Medulla oblongata (tissue), 1 donor: Measurements from ENCODE around the gene PPP3R1.

Experiments
- DNase-seq: peaks from one replicate; pipeline ENCODE4 v3.0.0-alpha.2; 2015; ENCODE audit errors: extremely low spot score

Gene PPP3R1, protein sequence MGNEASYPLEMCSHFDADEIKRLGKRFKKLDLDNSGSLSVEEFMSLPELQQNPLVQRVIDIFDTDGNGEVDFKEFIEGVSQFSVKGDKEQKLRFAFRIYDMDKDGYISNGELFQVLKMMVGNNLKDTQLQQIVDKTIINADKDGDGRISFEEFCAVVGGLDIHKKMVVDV

DNA sequence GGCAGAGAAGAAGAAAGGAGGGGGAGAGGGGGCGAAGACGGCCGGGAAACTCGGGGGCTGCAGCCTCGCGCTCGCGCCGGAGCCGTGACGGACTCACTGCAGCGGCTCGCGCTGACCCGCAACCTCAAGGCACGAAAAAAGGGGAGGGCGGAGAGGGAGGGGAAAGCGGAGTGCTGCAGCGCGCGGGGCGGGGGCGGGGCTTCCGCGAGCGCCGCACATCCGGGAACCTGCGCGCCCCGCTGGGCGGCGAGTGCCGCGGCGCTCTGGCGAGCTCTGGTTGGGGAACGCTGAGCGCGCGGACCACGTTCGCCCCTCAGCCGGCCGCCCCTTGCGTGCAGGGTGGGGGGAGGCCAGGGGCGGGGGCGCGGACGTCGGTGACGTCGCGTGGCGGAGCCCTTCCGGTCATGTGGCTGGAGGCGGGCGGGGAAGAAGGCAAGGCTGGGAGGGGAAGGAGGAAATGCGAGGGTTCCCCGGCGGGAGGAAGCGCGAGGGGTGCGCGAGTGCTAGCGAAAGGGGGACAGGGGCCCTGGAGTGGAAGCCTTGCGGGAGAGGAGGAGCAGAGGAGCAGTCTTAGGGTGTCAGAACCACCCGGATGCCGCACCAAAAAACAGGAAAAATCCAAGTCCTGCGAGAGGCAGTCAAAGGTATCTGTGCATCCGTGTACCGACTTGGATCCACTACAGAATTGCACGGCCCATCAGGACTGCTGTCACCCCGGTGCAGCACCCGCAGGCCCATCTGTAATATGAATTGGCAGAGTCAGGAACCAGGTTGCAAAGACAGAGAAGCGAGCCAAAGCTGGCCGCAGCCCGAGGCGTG, at the start of gene PPP3R1:
PPP3R1 (minus strand) TSS at position 133 of the 819 bp plus-strand sequence. CDS start 405 bp downstream, outside the sequence.
- DNase-seq, result peak; percentile 97

DNA sequence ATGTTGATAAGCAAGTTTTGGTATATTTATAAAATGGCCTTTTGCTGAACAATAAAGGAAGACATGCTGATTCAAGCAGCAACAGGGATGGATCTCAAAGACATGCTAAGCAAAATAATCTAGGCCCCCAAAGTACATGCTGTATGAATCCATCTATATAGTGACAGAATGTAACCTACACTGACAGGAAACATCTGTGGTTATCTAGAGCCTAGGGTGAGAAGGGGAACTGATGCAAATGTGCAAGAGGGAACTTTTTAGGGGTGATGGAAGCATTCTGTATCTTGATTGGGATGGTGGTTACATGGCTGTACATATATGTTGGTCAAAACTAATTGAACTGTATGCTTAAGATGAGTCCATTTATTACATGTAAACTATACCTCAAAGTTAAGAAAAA, 43.2 kb upstream of the PPP3R1 start:
- no peak for DNase-seq

DNA sequence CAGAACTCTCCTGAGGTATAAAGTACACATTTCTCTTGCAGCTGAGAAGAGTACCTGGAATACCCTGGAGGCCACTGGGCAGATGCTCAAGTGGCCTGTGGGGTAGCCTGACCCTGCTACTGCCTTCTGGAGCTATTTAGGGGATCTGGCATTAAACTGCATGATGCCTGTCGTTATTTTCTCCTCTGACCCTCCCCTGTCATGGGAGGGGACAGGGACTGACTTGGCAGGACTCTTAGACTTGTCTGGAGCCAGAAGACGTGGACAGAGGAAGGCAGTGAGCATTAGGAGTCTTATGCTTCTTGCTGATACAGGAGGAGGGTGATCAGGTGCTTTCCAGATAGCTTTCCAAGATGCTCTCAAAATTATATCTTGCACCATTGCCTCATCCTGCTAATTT, 42.6 kb upstream of the PPP3R1 start:
- DNase-seq, result no peak

DNA sequence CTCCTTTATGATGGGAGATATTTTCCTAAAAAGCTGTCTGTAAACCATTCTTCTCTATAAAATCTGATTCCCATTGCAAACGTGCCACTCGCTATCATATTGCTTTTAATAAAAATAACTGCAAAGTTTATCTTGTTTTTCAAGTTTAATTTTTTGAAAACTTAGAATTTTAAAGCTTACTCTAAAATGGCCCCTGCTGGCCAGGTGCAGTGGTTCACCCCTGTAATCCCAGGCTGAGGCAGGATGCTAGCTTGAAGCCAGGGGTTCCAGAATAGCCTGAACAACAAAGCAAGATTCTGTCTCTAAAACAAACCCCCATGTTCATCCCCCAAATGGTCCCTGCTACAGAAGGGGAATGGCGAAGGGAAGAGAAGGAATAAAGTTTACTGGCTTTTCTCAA, 41.9 kb upstream of the PPP3R1 start:
- DNase-seq, result no peak

DNA sequence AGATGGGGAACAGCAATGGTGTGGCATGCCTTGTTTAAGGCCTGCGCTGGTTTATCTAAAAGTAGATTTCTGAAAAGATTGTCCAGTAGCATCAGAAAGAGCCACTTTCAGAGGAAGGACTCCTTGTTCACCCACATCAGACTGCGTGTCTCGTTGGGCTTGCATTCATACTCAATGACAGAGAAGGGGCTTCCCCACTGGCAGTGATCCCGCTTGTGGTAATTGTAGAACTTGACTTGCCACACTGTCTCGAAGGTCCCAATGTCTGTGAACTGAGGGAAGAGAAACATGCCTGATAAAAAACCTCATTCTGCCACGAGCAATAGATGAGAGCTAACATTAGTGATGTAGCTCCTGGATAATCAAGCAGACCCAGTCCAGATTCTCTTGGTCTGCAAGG, 41.4 kb upstream of the PPP3R1 start:
- no peak for DNase-seq

DNA sequence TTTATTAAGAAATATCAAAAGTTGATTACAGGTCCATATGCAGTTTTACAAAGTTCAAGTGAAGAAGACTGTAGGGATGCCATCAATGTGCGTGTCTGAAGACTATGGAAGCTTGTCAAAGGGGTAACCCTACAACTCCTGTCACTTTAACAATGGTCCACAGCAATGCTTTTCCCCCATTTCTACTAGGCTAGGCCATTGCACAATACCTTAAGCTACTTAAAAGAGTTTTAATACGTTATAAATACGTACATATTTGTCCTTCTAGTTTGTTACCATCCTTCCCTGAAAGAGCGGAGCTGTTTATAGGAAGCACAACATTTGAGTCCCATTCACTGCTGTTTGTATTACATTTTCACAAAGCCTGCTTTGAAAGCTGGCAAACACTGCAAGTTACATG, 40.7 kb upstream of the PPP3R1 start:
- no peak for DNase-seq

DNA sequence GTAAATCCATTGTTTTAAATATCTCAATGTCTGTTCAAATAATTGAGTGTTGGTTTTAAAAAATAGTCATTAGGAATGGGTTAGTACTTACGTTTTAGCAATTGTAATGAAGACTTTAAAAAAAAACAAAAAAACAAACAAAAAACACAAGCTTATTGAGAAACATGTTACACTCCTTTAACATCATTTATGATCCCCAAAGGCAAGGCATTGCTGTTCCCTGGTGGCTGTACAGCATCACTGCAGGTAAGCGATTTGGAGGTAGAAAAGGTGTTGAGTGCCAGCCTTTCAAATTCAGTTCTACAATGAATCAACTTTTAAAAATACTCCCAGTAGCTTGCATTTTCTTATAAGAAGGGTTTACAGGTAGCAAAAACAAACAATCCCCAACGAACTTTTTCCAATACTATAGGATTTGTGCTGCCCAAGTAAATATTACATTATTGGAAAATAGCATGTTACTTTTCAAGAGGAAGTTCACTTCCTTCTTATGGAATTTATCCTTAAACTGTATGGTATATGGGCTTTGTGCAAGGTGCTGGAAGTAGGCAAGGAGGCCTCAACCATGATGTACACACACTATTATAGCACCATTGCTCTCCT, 39.9 kb upstream of the PPP3R1 start:
- DNase-seq, result no peak

DNA sequence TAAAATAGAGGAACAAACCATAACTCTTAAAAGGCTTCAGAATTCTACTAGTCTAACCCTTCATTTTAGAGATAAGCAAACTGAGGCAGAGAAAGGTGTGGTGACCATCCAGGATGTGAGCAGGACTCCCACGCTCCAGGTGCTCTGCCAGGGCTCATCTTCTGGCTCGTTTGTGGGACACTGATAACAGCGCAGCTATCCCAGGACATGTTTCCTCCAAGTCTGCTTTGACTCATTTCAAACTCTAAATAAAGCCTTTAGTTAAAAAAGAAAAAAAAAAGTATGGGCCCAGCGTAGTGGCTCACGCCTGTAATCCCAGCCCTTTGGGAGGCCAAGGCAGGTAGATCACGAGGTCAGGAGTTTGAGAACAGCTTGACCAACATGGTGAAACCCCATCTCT, 39.0 kb upstream of the PPP3R1 start:
- no peak for DNase-seq

DNA sequence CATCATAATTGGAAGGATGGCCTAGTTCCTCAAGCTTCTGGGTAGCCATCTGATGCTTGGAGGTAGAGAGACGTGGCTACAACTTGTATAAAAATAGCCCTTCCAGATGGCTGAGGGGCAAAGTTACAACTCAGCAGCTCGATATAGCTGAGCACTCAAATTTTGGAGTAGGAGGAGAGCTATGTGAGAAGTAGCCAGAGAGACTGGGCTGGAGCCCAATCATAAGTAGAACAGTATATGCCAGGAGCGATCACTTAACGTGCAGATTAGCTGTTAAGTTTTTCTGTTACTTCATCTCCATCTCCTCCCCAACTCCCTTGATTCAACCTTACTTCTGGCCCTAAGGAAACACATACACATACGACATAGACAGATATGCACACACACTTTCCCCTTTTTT, 38.6 kb upstream of the PPP3R1 start:
- DNase-seq, result no peak

DNA sequence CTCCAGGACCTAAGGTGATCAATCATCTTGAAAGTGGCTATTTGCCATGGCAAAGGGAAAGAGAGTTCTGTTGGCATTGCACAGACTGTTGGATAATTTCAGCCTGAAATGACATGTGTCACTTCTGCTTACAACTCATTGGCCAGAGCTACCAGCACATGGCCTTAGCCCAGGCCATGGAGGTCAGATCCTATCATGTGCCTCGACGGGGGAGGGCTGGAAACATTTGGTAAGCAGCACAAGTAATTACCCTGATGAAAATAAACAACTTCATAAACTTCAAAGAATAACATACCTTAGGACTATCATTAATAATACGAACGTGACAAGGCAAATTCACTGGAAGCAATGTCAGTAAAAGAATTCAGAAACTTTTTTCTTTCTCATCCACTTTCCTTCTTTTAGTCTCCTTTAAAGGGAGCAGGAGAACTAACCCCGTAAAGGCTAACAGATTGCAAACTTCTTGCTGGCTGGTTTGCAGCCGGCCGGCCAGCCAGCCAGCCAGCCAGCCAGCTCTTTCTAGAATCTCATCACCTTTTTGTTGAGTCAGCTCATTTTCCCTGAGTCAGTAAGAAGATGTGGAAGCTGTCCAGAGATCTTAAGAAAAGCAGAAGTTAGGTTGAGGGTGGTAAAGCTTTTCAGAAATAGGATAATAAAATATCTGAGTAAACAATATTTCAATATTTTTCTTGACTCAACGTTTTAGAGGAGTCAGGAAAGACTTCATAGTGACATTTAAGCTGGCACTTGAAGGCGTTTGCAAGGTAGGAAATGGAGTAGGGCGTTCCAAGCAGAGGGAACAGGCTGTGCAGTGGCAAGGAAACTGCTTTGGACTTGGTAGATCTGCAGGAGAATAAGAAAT, 35.5 kb upstream of the PPP3R1 start:
- peak; percentile 89 for DNase-seq

DNA sequence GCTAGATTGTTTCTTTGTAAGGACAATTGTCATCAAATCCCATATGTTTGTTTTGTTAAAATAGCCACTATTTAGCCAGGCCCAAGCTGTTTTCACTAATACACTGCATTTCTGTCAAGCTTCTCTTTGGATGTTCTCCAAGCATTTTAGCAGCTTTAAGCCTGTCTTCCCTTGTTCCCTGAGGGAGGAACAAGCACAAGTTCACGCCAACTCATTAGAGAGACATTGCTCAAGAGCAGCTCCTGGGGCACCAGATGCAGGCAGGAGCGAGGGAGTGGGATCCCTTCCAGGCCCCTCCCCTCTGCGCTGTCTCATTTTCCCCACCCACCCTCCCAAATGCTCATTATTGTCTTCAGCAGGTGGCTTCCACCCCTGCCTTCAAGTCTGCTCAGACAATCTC, 32.6 kb upstream of the PPP3R1 start:
- DNase-seq, result peak; percentile 58

DNA sequence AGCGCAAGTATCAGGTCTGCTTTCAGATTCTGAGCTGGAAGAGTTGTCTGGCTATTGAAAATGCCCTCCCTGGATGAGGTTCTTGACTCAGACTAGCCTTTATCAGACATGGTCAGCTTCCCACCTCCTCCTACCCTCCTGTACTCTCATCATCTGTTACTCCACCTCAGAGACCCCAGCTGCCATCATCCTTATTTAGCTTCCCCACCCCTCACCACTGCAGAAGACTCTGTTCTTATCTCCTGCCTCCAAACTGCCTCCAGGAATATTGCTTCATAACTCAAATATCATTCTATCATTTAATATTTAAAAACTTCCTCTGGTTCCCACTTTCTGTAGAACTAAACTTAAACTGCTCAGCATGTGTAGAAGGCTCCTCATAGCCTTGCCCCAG, 31.1 kb upstream of the PPP3R1 start:
- DNase-seq, result no peak

DNA sequence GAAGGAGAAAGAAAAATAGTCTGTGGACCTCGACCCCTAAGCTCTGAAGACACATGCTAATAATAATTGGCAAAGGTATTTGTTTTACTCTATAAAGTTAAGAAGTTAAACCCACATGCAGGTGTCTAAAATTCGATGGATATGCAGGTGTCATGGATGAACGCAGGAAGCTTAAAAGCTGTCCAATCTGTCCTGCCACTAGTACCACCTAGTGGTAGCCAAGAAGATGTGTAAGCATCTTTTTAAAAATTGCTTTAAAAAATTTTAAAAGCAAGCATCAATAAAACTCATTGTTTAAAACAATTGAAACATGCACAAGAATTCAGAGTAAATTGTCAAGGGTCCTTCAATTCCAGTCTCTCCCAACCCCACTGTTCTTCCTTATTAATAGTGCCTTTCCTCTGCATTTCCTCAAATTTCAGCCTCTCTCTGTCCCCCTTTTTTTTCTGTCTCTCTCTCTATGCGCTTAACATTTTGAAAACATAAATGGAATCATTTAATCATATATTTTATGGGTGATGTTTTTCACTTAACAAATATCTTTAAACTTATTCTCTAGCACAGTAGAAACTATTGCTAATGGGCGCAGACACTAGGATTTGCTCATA, 30.6 kb upstream of the PPP3R1 start:
- peak; percentile 46 for DNase-seq

DNA sequence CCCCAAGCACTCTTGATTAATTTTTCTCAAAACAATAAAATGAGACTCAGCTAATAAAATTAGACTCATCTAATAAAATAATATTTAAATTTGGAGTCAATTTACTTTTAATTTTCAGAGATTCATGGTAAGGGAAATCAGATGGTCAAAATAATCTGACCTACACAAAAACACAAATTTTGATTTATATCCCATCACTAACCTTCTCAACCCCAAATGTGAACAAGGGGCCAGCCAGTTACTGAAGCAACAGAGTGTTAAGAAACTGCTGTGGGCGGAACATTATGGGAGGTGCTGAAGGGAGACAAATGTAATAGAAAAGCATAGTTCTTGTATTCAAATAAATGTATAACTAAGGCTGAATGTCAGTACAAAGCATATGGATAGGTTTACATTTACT, 28.5 kb upstream of the PPP3R1 start:
- DNase-seq, result no peak

DNA sequence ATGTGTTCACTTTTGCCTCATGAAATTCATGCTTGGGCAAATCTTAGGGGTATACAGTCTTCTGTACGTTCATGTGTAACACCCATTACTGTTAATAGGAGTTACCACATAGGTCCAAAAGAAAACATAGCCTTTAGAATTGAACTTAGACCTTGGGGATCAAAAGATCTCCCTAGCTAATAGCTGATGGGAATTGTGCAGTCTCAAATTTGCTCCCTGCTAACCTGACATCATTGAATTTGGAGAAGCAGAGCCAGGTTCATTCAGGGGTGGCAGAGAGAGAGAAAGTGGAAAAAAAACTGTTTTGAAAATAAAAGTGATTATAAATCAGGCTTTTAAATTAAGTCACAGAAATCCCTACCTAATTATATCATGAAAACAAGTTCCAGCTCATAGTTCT, 28.0 kb upstream of the PPP3R1 start:
- no peak for DNase-seq

DNA sequence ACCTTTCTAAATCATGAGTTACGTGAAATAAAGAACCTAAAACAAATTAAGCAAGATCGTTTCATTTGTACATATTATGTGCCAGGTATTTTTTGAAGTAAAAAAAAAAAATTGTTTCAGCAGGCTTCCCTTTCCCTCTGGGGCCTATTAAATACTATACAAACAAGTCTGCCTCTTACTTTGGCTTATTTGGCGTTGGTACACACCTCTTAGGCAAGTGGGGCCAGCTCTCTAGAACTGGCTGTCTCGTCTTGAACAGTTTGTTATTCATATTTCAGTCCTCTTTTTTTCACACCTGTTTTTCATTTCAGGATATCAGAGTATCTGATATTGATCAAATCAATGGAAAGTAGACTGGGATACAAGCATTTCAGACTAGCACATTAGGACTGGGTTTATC, 27.4 kb upstream of the PPP3R1 start:
- no peak for DNase-seq

DNA sequence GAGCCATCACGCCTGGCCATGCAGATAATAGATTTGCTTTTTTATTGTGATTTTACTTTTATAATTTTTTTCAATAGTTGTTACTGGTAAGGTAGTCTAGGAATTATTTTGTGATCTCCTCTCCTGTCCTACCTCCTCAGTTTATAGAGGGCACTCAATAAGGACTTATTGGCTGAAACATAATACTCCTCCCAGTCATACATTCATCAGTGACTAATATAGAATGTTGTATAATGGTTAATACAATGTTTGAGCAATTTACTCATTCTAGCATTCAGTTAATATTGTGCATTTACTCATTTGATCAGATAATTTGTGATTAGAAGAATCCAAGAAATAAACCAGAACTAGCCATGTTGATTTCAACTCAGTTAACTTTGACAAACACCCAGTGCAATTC, 25.8 kb upstream of the PPP3R1 start:
- no peak for DNase-seq

DNA sequence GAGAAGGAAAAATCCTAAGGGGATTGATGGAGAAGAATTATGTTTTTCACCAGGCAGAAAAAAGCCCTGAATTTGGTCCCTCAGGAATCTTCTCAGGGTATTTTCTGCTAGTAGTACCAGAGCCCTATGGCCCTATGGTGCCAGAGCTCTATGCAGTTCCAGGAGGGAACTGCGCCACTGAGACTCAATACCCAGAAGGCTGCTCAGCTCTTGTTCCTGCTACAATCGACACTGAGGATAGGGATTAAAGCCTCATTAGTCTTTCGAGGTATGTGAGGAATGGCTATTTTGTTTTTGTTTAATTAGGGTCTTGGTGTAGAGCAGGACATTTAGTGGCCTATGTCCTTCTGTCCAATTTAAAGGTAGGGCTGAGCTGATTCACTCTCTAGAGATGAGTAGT, 21.7 kb upstream of the PPP3R1 start:
- DNase-seq, result no peak

DNA sequence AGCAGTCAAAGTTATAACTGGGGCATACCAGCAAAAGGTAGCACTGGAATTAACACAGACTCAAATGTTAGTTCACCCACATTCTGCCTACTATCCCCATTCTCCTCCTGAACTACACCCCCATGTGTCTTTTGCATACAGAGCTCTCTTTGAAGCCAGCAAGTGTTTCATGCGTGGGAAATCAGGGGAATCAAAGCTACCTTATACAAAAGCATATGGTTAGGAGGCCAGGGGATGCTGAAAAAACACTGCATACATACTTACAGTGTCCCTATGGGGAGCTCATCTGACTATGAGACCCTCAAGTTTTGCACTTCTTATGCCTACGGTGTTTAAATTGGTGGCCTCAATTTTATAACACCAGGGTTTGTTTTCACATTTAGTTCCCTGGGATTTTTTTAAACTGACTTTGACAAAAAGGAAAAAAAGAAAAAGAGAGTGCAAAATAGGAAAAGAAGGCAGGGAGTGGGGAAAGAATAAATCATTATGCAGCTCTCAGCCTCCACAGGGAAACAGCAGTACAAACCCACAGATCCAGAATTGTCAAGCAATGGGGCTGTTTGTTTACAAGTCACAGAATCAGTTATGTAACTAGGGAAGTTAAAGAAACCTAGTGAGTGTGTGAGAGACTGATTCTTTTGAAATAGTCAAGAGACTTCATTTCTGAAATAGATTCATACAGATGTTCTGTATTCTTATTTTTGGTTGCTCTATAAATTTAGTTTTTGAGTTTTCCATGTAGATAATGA, 20.1 kb upstream of the PPP3R1 start:
- peak; percentile 83 for DNase-seq

DNA sequence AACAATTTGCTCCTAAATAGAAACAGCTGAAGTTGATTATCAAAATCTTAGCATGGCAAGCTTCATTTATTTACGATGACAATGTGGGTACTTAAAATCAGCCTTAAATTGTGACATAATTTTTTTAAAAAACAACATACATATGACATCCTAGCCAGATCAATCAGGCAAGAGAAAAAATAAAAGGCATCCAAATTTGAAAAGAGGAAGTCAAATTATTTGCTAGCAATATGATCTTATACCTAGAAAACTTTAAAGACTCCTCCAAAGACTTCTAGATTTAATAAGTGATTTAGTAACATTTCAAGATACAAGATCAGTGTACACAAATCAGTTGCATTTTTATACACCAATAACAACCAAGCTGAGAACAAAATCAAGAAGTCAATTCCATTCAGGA, 14.3 kb upstream of the PPP3R1 start:
- no peak for DNase-seq

DNA sequence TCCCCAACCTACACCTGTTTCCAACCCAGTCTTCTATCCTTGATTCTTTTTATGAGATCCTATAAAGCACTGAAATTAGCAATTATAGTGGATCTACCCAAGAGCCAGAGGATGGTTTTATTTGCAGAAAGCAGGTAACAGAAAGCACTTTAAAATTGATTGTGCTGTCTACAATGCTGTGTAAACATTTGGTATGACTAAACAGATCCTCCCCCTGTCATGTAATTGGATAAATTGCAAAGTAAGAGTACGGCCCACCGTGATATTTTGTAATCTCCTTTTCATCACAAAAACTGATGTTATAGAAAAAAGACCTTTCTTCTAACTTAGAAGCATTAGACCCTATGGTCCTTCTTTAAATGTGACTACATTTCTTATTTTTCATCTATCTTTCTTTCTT, 11.3 kb upstream of the PPP3R1 start:
- no peak for DNase-seq
